NCI-H510A treated with DMSO at 0.1 percent for 48 hours (cell line): ENCODE results near the gene PWP2.
"Not testable (repeated sequence)": the region's sequence is repeated elsewhere in the genome, so short reads cannot be mapped to it uniquely, and the experiment has no call there.

Source experiments
- DNase-seq: peaks from one replicate; lab custom pipeline; 2025; lab: John Stamatoyannopoulos, UW

PWP2 gene

GRCh38 chr21:44138039-44138438 lies 30.8 kb downstream of the PWP2 start:
- not testable (repeated sequence) for DNase-seq

GRCh38 chr21:44139787-44140551 lies 32.8 kb downstream of the PWP2 start:
- DNase-seq, result not testable (repeated sequence)

GRCh38 chr21:44140552-44140932 lies 33.3 kb downstream of the PWP2 start:
- not testable (repeated sequence) for DNase-seq

GRCh38 chr21:44142470-44142869 lies 35.3 kb downstream of the PWP2 start:
- DNase-seq, result not testable (repeated sequence)

GRCh38 chr21:44143380-44143779 lies 36.2 kb downstream of the PWP2 start:
- not testable (repeated sequence) for DNase-seq

- DNase-seq, result not testable (repeated sequence)
These were observed 36.8 kb downstream of the PWP2 start for GRCh38 chr21:44143996-44144395.

GRCh38 chr21:44144784-44145602 lies 37.8 kb downstream of the PWP2 start:
- not testable (repeated sequence) for DNase-seq

GRCh38 chr21:44145616-44146015 lies 38.4 kb downstream of the PWP2 start:
- DNase-seq, result not testable (repeated sequence)

- DNase-seq, result not testable (repeated sequence)
These were observed 39.9 kb downstream of the PWP2 start for GRCh38 chr21:44147108-44147507.

GRCh38 chr21:44150255-44150654 lies 43.1 kb downstream of the PWP2 start:
- DNase-seq, result not testable (repeated sequence)

- not testable (repeated sequence) for DNase-seq
These were observed 46.2 kb downstream of the PWP2 start for GRCh38 chr21:44153214-44153888.

GRCh38 chr21:44153889-44154228 lies 46.7 kb downstream of the PWP2 start:
- not testable (repeated sequence) for DNase-seq

GRCh38 chr21:44154816-44155230 lies 47.6 kb downstream of the PWP2 start:
- not testable (repeated sequence) for DNase-seq

- DNase-seq, result not testable (repeated sequence)
These were observed 48.2 kb downstream of the PWP2 start for GRCh38 chr21:44155231-44155993.

GRCh38 chr21:44155994-44156380 lies 48.8 kb downstream of the PWP2 start:
- DNase-seq, result not testable (repeated sequence)

- DNase-seq, result not testable (repeated sequence)
These were observed 50.4 kb downstream of the PWP2 start for GRCh38 chr21:44157439-44158081.

GRCh38 chr21:44158082-44158468 lies 50.9 kb downstream of the PWP2 start:
- not testable (repeated sequence) for DNase-seq

GRCh38 chr21:44159349-44160297 lies 52.4 kb downstream of the PWP2 start:
- DNase-seq, result not testable (repeated sequence)

- not testable (repeated sequence) for DNase-seq
These were observed 53.1 kb downstream of the PWP2 start for GRCh38 chr21:44160298-44160672.

- DNase-seq, result not testable (repeated sequence)
These were observed 53.6 kb downstream of the PWP2 start for GRCh38 chr21:44160821-44161220.
